ENCODE data around the gene NLK. TPM values are rescaled to one million over a fixed set of nuclear protein-coding genes. Genes with fewer than 3 reads are reported as not detected.
A peak's percentile ranks its signal among the peaks of the same experiment; 100 is the strongest.
"Not testable (repeated sequence)": the region's sequence is repeated elsewhere in the genome, so short reads cannot be mapped to it uniquely, and the experiment has no call there.

The NLK gene
- total RNA-seq, 1 donor from 2014 or later = 26.3 TPM

GRCh38 chr17:28030386-28030785, 12.1 kb upstream of the NLK start:
- no peak overlapping the region for H3K4me3 ChIP-seq
- no peak for DNase-seq
- H3K27ac ChIP-seq (replicated peaks) = no peak overlapping the region
- intact Hi-C loops (cut with micrococcal nuclease) = no loop called here
- no peak for TF ChIP-seq CTCF (IDR thresholded peaks at IDR 0.05; ENCODE audit: borderline replicate concordance)
- H3K27me3 ChIP-seq (ENCODE audit: low read depth) = no peaks in the 10 kb centered on the region
- H3K36me3 ChIP-seq = no peaks in the 10 kb centered on the region
- H3K4me1 ChIP-seq = peaks cover 4% of the 10 kb centered on the region
- H3K9me3 ChIP-seq (replicated peaks) = peaks cover 6% of the 10 kb centered on the region

GRCh38 chr17:28031174-28031573, 11.3 kb upstream of the NLK start:
- no peak for TF ChIP-seq CTCF (IDR thresholded peaks at IDR 0.05; ENCODE audit: borderline replicate concordance)
- no peak overlapping the region for H3K4me3 ChIP-seq
- intact Hi-C loops (cut with micrococcal nuclease) = no loop called here
- no peak for DNase-seq
- no peaks in the 10 kb centered on the region for H3K27me3 ChIP-seq (ENCODE audit: low read depth)
- peaks cover 6% of the 10 kb centered on the region for H3K9me3 ChIP-seq (replicated peaks)
- no peak overlapping the region for H3K27ac ChIP-seq (replicated peaks)
- H3K4me1 ChIP-seq = peaks cover 4% of the 10 kb centered on the region
- H3K36me3 ChIP-seq = no peaks in the 10 kb centered on the region

GRCh38 chr17:28033972-28034714, 8.3 kb upstream of the NLK start:
- Histone ChIP-seq H3K27ac (replicated peaks) (peak overlapping the region; percentile 36), H3K27me3 (ENCODE audit: low read depth) (no peaks in the 10 kb centered on the region), H3K4me3 (no peak overlapping the region), H3K9me3 (replicated peaks) (no peaks in the 10 kb centered on the region), H3K36me3 (no peaks in the 10 kb centered on the region), H3K4me1 (peaks cover 4% of the 10 kb centered on the region)
- no peak for TF ChIP-seq CTCF (IDR thresholded peaks at IDR 0.05; ENCODE audit: borderline replicate concordance)
- intact Hi-C loops (cut with micrococcal nuclease) = no loop called here
- DNase-seq = no peak

GRCh38 chr17:28035452-28035851, 7.0 kb upstream of the NLK start:
- intact Hi-C loops (cut with micrococcal nuclease); H3K4me3 ChIP-seq; H3K27me3 ChIP-seq (ENCODE audit: low read depth); H3K9me3 ChIP-seq (replicated peaks); H3K27ac ChIP-seq (replicated peaks); DNase-seq; H3K4me1 ChIP-seq; H3K36me3 ChIP-seq: not testable (repeated sequence)

GRCh38 chr17:28035884-28036283, 6.6 kb upstream of the NLK start:
- intact Hi-C loops (cut with micrococcal nuclease); H3K36me3 ChIP-seq: not testable (repeated sequence)

GRCh38 chr17:28038802-28039201, 3.7 kb upstream of the NLK start:
- no peak for DNase-seq
- Histone ChIP-seq H3K4me3 (no peak overlapping the region), H3K36me3 (no peaks in the 10 kb centered on the region), H3K4me1 (peaks cover 27% of the 10 kb centered on the region), H3K27ac (replicated peaks) (no peak overlapping the region), H3K27me3 (ENCODE audit: low read depth) (no peaks in the 10 kb centered on the region), H3K9me3 (replicated peaks) (no peaks in the 10 kb centered on the region)
- no peak for TF ChIP-seq CTCF (IDR thresholded peaks at IDR 0.05; ENCODE audit: borderline replicate concordance)
- intact Hi-C loops (cut with micrococcal nuclease) = no loop called here

More at GRCh38 chr17:28035884-28036283, 6.6 kb upstream of the NLK start:
- not testable (repeated sequence) for H3K4me1 ChIP-seq; H3K4me3 ChIP-seq; H3K27ac ChIP-seq (replicated peaks); H3K27me3 ChIP-seq (ENCODE audit: low read depth); DNase-seq; H3K9me3 ChIP-seq (replicated peaks)
